Trophoblast cell (in vitro differentiated cells and primary cell): ENCODE data around the gene HHIPL2.

Experiments used
- DNase-seq, 2 donors: peaks; one replicate each; pipeline ENCODE4 v3.0.0-alpha.2; 2016
- H2AFZ ChIP-seq: 2 replicates; pipeline ENCODE4 v1.6.1; 2013; ENCODE audit warnings: low read length, moderate library complexity, mild to moderate bottlenecking; ENCODE audit not compliant: insufficient read depth, poor library complexity
- H2AK5ac ChIP-seq: 2 replicates; pipeline ENCODE4 v1.6.1; 2013; ENCODE audit warnings: mild to moderate bottlenecking, low read length
- H2BK120ac ChIP-seq: 2 replicates; pipeline ENCODE4 v1.6.1; 2013; ENCODE audit warnings: low read length, mild to moderate bottlenecking, moderate library complexity; ENCODE audit not compliant: insufficient read depth, poor library complexity
- H2BK12ac ChIP-seq: 2 replicates; pipeline ENCODE4 v1.6.1; 2013; ENCODE audit warnings: mild to moderate bottlenecking, low read length, moderate library complexity
- H2BK5ac ChIP-seq: 2 replicates; pipeline ENCODE4 v1.6.1; 2013; ENCODE audit warnings: low read length, low read depth, moderate library complexity, mild to moderate bottlenecking; ENCODE audit not compliant: poor library complexity
- H3K14ac ChIP-seq: 2 replicates; pipeline ENCODE4 v1.6.1; 2013; ENCODE audit warnings: mild to moderate bottlenecking, low read length
- H3K18ac ChIP-seq: 2 replicates; pipeline ENCODE4 v1.6.1; 2013; ENCODE audit warnings: mild to moderate bottlenecking, low read length
- H3K23ac ChIP-seq: 2 replicates; pipeline ENCODE4 v1.6.1; 2013; ENCODE audit warnings: low read length
- H3K27ac ChIP-seq: 2 replicates; pipeline ENCODE4 v1.5.1; 2013; ENCODE audit warnings: low read depth, mild to moderate bottlenecking, inconsistent platforms, low read length, moderate library complexity
- H3K27me3 ChIP-seq: 2 replicates; pipeline ENCODE4 v1.6.1; 2013; ENCODE audit warnings: inconsistent platforms, mild to moderate bottlenecking, low read length, moderate library complexity; ENCODE audit not compliant: insufficient read depth
- H3K36me3 ChIP-seq, 2 experiments: 1 replicate in 1 of 2; 2 replicates in 1 of 2; pipeline ENCODE4 v1.6.1; 2013; ENCODE audit warnings: low read length in 2 of 2, mild to moderate bottlenecking in 2 of 2, moderate library complexity in 1 of 2; ENCODE audit not compliant: insufficient read depth in 2 of 2, control insufficient read depth in 1 of 2
- H3K4ac ChIP-seq: 2 replicates; pipeline ENCODE4 v1.6.1; 2013; ENCODE audit warnings: low read depth, mild to moderate bottlenecking, low read length, moderate library complexity
- H3K4me1 ChIP-seq, 2 experiments: 1 replicate in 1 of 2; 2 replicates in 1 of 2; pipeline ENCODE4 v1.6.1; 2013; ENCODE audit warnings: low read length in 2 of 2, mild to moderate bottlenecking in 2 of 2, moderate library complexity in 1 of 2; ENCODE audit not compliant: insufficient read depth in 2 of 2, control insufficient read depth in 1 of 2
- H3K4me2 ChIP-seq: 2 replicates; pipeline ENCODE4 v1.6.1; 2013; ENCODE audit warnings: inconsistent platforms, mild to moderate bottlenecking, low read length, moderate library complexity
- H3K4me3 ChIP-seq: 2 replicates; pipeline ENCODE4 v1.5.1; 2013; ENCODE audit warnings: mild to moderate bottlenecking, low read depth, low read length, inconsistent platforms
- H3K79me1 ChIP-seq: one replicate; pipeline ENCODE4 v1.6.1; 2013; ENCODE audit warnings: low read length
- H3K79me2 ChIP-seq: 2 replicates; pipeline ENCODE4 v1.6.1; 2013; ENCODE audit warnings: low read length, mild to moderate bottlenecking; ENCODE audit not compliant: control insufficient read depth, insufficient read depth, poor library complexity
- H3K9ac ChIP-seq: 2 replicates; pipeline ENCODE4 v1.6.1; 2013; ENCODE audit warnings: mild to moderate bottlenecking, low read length
- H3K9me3 ChIP-seq: 2 replicates; pipeline ENCODE4 v1.6.1; 2013; ENCODE audit warnings: low read depth, mild to moderate bottlenecking, control low read depth, inconsistent platforms, low read length; ENCODE audit not compliant: insufficient read depth
- H4K12ac ChIP-seq: 2 replicates; pipeline ENCODE4 v1.6.1; 2013; ENCODE audit warnings: low read depth, mild to moderate bottlenecking, low read length, moderate library complexity
- H4K8ac ChIP-seq: 2 replicates; pipeline ENCODE4 v1.6.1; 2013; ENCODE audit warnings: low read depth, mild to moderate bottlenecking, low read length, moderate library complexity
- H4K91ac ChIP-seq: one replicate; pipeline ENCODE4 v1.6.1; 2013; ENCODE audit warnings: low read depth, mild to moderate bottlenecking, low read length, moderate library complexity
- WGBS: extraction: QIAGEN DNeasy Blood & Tissue Kit; methylation state at CpG from one replicate; pipeline ENCODE4 v1.1.7; 2013; ENCODE audit warnings: missing lambda C conversion rate; ENCODE audit not compliant: insufficient read length, insufficient coverage; ENCODE audit errors: extremely low coverage; 5-methylcytosine and 5-hydroxymethylcytosine counted together

The HHIPL2 gene

GRCh38 chr1:222589462-222590302, 41.8 kb upstream of the HHIPL2 start, which contains the start of gene TAF1A:
TAF1A (minus strand) TSS chr1:222589933.
- Histone ChIP-seq H2AK5ac (peak within 1 kb of the TSS; percentile 63), H3K14ac (peak within 1 kb of the TSS; percentile 66), H2BK12ac (no peak within 1 kb of the TSS), H4K8ac (peak within 1 kb of the TSS; percentile 93), H3K23ac (no peak within 1 kb of the TSS), H3K79me1 (peaks cover 3% of the 10 kb centered on the region), H3K4me1 (peaks cover 2 to 6% of the 10 kb centered on the region in 2 experiments), H3K4me3 (peak within 1 kb of the TSS; percentile 79), H4K91ac (peak within 1 kb of the TSS; percentile 77), H3K18ac (peak within 1 kb of the TSS; percentile 79), H3K27ac (peak within 1 kb of the TSS; percentile 52), H2BK120ac (peak within 1 kb of the TSS; percentile 52), H2AFZ (peak within 1 kb of the TSS; percentile 67), H3K27me3 (no peaks in the 10 kb centered on the region), H3K4me2 (peak within 1 kb of the TSS; percentile 65), H3K9me3 (no peaks in the 10 kb centered on the region), H2BK5ac (peak within 1 kb of the TSS; percentile 62), H3K79me2 (peaks cover 5% of the 10 kb centered on the region), H3K36me3 (peaks cover 3 to 6% of the 10 kb centered on the region in 2 experiments), H3K9ac (peak within 1 kb of the TSS; percentile 75), H3K4ac (peak within 1 kb of the TSS; percentile 22), H4K12ac (peak within 1 kb of the TSS; percentile 98)
- WGBS: no CpG with 5 or more reads among the region's 41 CpGs
- peak; percentile 90 to 91 for DNase-seq

DNA sequence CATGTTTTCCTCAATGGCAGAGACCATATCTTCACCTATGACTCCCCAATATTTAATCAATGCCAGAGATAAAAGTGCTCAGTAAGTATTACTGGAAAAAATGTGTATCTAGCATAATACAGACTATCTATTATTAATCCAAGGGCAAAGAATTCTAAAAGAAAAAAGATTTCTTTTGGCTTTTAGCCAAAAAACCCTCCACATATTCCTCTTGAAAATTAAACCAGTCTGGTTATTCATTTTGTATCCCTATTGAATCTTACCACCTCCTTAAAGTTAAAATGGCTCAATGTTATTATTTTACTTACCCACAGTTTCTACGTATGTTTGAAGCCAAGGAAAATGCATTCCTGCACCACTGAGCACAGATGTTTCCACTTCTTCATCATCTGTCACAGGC, 40.2 kb upstream of the HHIPL2 start:
- Histone ChIP-seq H3K4me3 (no peak overlapping the region), H3K27ac (no peak overlapping the region), H3K36me3 (peaks cover 7 to 11% of the 10 kb centered on the region in 2 experiments), H3K4me2 (no peak overlapping the region), H3K4ac (no peak overlapping the region), H4K8ac (no peak overlapping the region), H4K91ac (no peak overlapping the region), H2AFZ (no peak overlapping the region), H2AK5ac (no peak overlapping the region), H3K18ac (no peak overlapping the region), H3K79me2 (peaks cover 5% of the 10 kb centered on the region), H2BK5ac (no peak overlapping the region), H3K79me1 (peaks cover 3% of the 10 kb centered on the region), H2BK120ac (no peak overlapping the region), H4K12ac (no peak overlapping the region), H3K23ac (no peak overlapping the region), H2BK12ac (no peak overlapping the region), H3K14ac (no peak overlapping the region), H3K27me3 (no peaks in the 10 kb centered on the region), H3K9me3 (no peaks in the 10 kb centered on the region), H3K9ac (no peak overlapping the region), H3K4me1 (peaks cover 2 to 6% of the 10 kb centered on the region in 2 experiments)
- no CpG with 5 or more reads among the region's 1 CpG for WGBS
- DNase-seq: no peak

DNA sequence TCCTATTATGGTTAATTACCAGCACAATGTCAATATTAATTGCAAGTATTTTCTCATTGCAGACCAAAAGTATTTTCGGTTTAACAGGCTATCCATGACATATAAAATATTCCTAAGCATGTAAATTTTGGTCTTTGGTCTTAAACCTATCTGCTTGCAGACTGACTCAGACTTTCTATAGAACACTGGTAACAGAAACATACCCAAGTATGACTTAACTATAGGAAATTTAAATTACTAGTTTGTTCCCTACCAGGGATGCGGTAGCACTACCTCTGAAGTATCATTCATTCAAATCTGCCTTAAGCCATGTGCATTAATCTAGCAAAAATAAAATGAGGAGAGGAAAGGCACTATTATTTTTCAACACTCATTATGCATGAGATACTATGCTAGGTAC, 38.9 kb upstream of the HHIPL2 start:
- H4K12ac ChIP-seq: no peak overlapping the region
- no peak for DNase-seq
- H2AK5ac ChIP-seq: no peak overlapping the region
- H2BK5ac ChIP-seq: no peak overlapping the region
- H3K4me2 ChIP-seq: no peak overlapping the region
- peaks cover 2 to 6% of the 10 kb centered on the region in 2 experiments for H3K4me1 ChIP-seq
- H2BK120ac ChIP-seq: no peak overlapping the region
- H3K23ac ChIP-seq: no peak overlapping the region
- no peak overlapping the region for H3K27ac ChIP-seq
- H3K9me3 ChIP-seq: no peaks in the 10 kb centered on the region
- H3K36me3 ChIP-seq: peaks cover 12 to 16% of the 10 kb centered on the region in 2 experiments
- H3K14ac ChIP-seq: no peak overlapping the region
- no peak overlapping the region for H4K8ac ChIP-seq
- no peak overlapping the region for H3K9ac ChIP-seq
- H3K79me1 ChIP-seq: peaks cover 3% of the 10 kb centered on the region
- H2BK12ac ChIP-seq: no peak overlapping the region
- H3K79me2 ChIP-seq: peaks cover 5% of the 10 kb centered on the region
- no peak overlapping the region for H3K18ac ChIP-seq
- H3K4ac ChIP-seq: no peak overlapping the region
- no peaks in the 10 kb centered on the region for H3K27me3 ChIP-seq
- H3K4me3 ChIP-seq: no peak overlapping the region
- no peak overlapping the region for H4K91ac ChIP-seq
- no peak overlapping the region for H2AFZ ChIP-seq
- WGBS: no CpG with 5 or more reads among the region's 2 CpGs

- no peak overlapping the region for H4K8ac ChIP-seq
- H2BK5ac ChIP-seq: no peak overlapping the region
- H3K18ac ChIP-seq: no peak overlapping the region
- no peaks in the 10 kb centered on the region for H3K9me3 ChIP-seq
- H3K27me3 ChIP-seq: no peaks in the 10 kb centered on the region
- H2BK120ac ChIP-seq: no peak overlapping the region
- H3K4me2 ChIP-seq: no peak overlapping the region
- no peak overlapping the region for H3K14ac ChIP-seq
- no peak overlapping the region for H2AK5ac ChIP-seq
- no peak overlapping the region for H4K91ac ChIP-seq
- H3K4me1 ChIP-seq: no peaks in the 10 kb centered on the region
- H3K9ac ChIP-seq: no peak overlapping the region
- no peak overlapping the region for H2BK12ac ChIP-seq
- no peak overlapping the region for H3K4ac ChIP-seq
- no peak overlapping the region for H3K4me3 ChIP-seq
- WGBS: no CpG with 5 or more reads among the region's 5 CpGs
- H3K79me1 ChIP-seq: no peaks in the 10 kb centered on the region
- DNase-seq: no peak
- no peak overlapping the region for H3K23ac ChIP-seq
- peaks cover 12 to 16% of the 10 kb centered on the region in 2 experiments for H3K36me3 ChIP-seq
- H2AFZ ChIP-seq: no peak overlapping the region
- no peak overlapping the region for H4K12ac ChIP-seq
- H3K79me2 ChIP-seq: no peaks in the 10 kb centered on the region
- H3K27ac ChIP-seq: no peak overlapping the region
Measured at GRCh38 chr1:222583079-222583478, 35.2 kb upstream of the HHIPL2 start.
